Subcutaneous abdominal adipose tissue (tissue), 5 donors: ENCODE data around the gene TBC1D2B.
"Not testable (repeated sequence)": the region's sequence is repeated elsewhere in the genome, so short reads cannot be mapped to it uniquely, and the experiment has no call there.

ENCODE experiments used
- H3K27ac ChIP-seq: one replicate; pipeline ENCODE4 v1.7.0; 2013; ENCODE audit warnings: low read depth, mild to moderate bottlenecking, inconsistent platforms, low read length, moderate library complexity
- H3K27me3 ChIP-seq, 5 donors: one replicate each; pipeline ENCODE4 v1.7.0; 2013; ENCODE audit warnings: low read length in 5 of 5, inconsistent platforms in 1 of 5; ENCODE audit not compliant: control insufficient read depth in 5 of 5, insufficient read depth in 4 of 5
- H3K36me3 ChIP-seq, 5 donors: one replicate each; pipeline ENCODE4 v1.7.0; 2013; ENCODE audit warnings: low read length in 5 of 5; ENCODE audit not compliant: control insufficient read depth in 5 of 5, insufficient read depth in 5 of 5
- H3K4me1 ChIP-seq, 5 donors: one replicate each; pipeline ENCODE4 v1.7.0; 2013; ENCODE audit warnings: low read length in 5 of 5, mild to moderate bottlenecking in 3 of 5, moderate library complexity in 1 of 5; ENCODE audit not compliant: control insufficient read depth in 5 of 5, insufficient read depth in 5 of 5
- H3K4me3 ChIP-seq, 5 donors: one replicate each; pipeline ENCODE4 v1.7.0; 2013; ENCODE audit warnings: low read length in 5 of 5, low read depth in 1 of 5
- H3K9ac ChIP-seq, 5 donors: one replicate each; pipeline ENCODE4 v1.7.0; 2013; ENCODE audit warnings: low read length in 5 of 5, mild to moderate bottlenecking in 4 of 5, moderate library complexity in 3 of 5
- H3K9me3 ChIP-seq, 5 donors: one replicate each; pipeline ENCODE4 v1.7.0; 2013; ENCODE audit warnings: low read length in 5 of 5; ENCODE audit not compliant: control insufficient read depth in 5 of 5
- donor health status: healthy.
- donor health status: healthy.
- donor health status: healthy.
- donor health status: healthy.
- donor health status: healthy.

TBC1D2B gene

DNA sequence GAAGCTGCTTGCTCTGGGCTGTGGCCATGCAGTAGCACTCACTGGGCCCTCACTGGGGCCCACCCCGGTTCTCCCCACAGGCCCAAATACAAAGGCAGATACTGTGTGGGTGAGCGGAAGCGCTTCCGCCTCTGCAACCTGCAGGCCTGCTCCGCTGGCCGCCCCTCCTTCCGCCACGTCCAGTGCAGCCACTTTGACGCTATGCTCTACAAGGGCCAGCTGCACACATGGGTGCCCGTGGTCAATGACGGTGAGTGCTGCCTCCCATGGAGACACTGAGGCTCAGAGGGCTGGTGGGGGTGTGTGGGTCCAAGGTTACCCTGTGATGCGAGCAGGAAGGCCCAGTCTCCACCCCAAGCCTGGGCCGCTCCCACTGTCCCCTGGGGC lies 98.8 kb downstream of the TBC1D2B start:
- not testable (repeated sequence) for H3K36me3 ChIP-seq, H3K27me3 ChIP-seq
- peaks cover 0 to 24% (median 19%) of the 10 kb centered on the region in 5 donors for H3K4me1 ChIP-seq

DNA sequence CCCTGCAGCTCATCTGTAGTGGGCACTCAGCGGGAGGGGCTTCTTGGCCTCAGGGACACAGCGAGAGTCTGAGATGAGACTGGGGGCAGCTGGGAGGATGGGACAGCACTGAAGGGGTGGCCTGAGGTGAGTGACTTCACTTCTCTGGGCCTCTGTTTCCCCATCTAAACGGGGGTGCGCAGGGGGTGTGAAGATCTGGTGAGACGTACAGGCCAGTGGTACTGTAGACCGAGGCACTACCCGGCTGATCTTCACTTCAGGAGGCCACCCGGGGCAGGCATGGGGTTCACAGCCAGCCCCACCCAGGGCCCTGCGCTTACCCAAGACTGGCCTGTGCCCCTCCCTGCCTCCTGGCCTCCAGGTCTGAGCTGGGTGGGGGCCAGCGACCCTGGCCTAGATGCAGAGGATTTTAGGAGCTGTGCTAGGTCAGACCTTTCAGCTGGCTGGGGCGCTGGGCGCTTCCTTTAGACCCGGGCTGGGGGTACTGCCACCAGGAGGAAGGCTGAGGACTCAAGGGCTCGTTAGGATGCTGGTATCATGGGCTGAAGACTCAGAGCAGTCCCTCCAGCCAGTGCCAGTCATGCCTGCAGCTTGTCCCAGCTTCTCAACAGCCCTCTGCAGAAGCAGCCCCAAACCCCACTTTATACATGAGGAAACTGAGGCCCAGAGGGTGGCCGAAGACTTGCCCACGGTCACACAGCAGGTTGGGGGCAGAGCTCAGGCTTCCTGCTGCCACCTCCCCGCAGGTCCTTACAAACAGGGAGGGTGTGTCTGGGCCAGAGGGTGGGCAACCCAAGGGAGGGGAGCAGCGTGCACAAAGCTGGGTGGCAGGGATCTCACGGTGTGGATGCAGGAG lies 99.4 kb downstream of the TBC1D2B start:
- not testable (repeated sequence) for H3K9ac ChIP-seq, H3K4me3 ChIP-seq, H3K36me3 ChIP-seq, H3K27me3 ChIP-seq, H3K27ac ChIP-seq, H3K9me3 ChIP-seq
- H3K4me1 ChIP-seq: peaks cover 0 to 24% (median 21%) of the 10 kb centered on the region in 5 donors

More for the DNA sequence above, 98.8 kb downstream of the TBC1D2B start:
- H3K9ac ChIP-seq, H3K27ac ChIP-seq, H3K9me3 ChIP-seq, H3K4me3 ChIP-seq: not testable (repeated sequence)

DNA sequence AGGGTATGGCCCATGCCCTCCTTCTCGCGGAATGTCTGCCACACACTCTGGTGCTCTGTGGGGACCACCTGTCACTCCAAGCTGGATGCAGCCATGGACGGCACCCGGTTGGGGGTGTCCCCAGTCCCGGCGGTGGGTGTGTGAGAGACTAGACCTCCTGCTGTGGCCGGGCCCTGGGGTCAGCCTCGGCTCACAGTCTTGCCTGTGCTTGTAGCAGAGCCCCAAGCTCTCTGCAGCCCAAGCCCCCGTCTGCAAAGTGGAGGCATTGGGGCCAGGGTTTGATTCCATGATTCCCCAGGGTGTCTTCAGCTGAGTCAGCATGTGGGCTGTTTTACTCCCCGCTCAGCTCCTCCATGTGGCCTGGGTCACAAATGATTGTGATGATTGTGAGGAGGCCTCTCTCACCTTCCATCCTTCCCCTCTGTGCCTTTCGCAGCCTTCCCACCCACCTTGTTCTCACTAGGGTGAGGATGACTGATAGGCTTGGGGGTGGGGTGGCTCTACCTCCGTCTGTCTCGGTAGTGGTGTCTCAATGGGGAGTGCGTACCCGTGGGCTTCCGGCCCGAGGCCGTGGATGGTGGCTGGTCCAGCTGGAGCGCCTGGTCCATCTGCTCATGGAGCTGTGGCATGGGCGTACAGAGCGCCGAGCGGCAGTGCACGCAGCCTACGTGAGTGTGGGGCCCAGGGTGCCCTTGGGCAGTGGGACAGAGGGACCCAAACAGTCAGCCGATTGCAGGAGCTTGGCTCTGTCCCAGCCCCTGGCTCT lies 100.6 kb downstream of the TBC1D2B start:
- not testable (repeated sequence) for H3K9ac ChIP-seq, H3K27ac ChIP-seq, H3K27me3 ChIP-seq, H3K9me3 ChIP-seq, H3K4me3 ChIP-seq, H3K36me3 ChIP-seq
- H3K4me1 ChIP-seq: peaks cover 0 to 28% (median 24%) of the 10 kb centered on the region in 5 donors

DNA sequence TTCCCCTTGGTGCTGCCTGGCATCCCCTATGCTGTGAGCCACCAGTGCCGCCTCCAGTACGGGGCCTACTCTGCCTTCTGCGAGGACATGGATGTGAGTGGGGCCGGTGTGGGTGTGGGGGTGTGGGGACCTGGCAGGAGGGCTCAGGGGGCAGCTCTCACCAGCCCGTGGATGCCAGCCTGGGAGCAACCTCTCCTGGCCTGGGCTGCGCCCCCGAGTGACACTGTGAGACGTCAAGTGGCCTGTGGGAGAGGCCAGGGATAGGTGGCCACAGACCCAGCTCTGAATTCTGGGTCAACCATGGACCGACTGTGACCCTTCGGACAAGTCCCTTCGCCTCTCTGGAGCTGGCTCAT lies 101.4 kb downstream of the TBC1D2B start:
- not testable (repeated sequence) for H3K4me3 ChIP-seq, H3K9me3 ChIP-seq, H3K27ac ChIP-seq, H3K36me3 ChIP-seq, H3K9ac ChIP-seq, H3K27me3 ChIP-seq
- H3K4me1 ChIP-seq: peaks cover 0 to 31% (median 25%) of the 10 kb centered on the region in 5 donors

DNA sequence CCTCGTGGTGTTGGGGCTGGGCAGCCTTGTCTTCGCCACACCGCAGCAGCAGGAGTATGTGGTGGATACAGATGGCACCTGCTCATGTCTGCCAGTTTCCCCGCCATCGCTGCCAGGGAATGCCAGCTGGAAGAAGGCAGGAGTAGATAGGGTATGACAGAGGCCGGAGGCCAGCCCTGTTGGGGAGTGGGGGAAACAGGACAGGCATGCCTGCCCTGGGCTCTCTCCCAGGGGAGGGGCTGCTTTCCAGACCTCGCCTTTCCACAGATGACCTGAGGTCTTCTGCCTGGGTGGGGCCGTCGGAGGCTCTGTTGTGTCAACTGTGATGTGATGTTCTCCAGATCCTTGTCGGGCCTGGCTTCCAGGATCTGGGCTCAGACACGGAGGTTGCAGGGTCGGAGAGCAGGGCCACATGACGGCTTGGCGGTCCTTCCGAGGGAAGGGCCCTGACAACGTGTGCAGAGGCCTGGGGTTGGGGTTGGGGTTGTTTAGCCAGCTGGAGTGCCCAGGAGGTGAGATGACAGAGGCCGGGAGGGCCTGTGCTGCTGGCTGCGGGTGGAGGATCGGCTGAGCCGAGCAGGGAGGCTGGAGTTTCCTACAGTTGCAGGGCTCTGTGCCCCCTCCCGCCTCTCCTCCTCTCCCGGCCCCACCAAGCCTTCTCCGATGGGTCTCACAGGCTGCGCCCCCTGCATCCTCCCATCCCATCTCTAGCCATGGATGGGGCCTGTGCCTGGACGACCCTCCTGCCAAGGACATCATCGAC lies 102.0 kb downstream of the TBC1D2B start:
- Histone ChIP-seq H3K9ac (no peak overlapping the region), H3K4me3 (no peak overlapping the region), H3K27me3 (no peaks in the 10 kb centered on the region), H3K4me1 (peaks cover 0 to 31% (median 25%) of the 10 kb centered on the region in 5 donors), H3K9me3 (no peaks in the 10 kb centered on the region), H3K27ac (no peak overlapping the region), H3K36me3 (no peaks in the 10 kb centered on the region)

GRCh38 chr15:77974416-77975331 lies 102.8 kb downstream of the TBC1D2B start:
- H3K27me3 ChIP-seq: no peaks in the 10 kb centered on the region
- H3K4me1 ChIP-seq: peaks cover 0 to 31% (median 27%) of the 10 kb centered on the region in 5 donors
- H3K27ac ChIP-seq: no peak overlapping the region
- H3K36me3 ChIP-seq: no peaks in the 10 kb centered on the region
- no peak overlapping the region for H3K9ac ChIP-seq
- H3K4me3 ChIP-seq: no peak overlapping the region
- H3K9me3 ChIP-seq: no peaks in the 10 kb centered on the region

- Histone ChIP-seq H3K4me3 (no peak overlapping the region), H3K36me3 (no peaks in the 10 kb centered on the region), H3K27me3 (no peaks in the 10 kb centered on the region), H3K9ac (no peak overlapping the region), H3K9me3 (no peaks in the 10 kb centered on the region), H3K4me1 (peaks cover 0 to 31% (median 27%) of the 10 kb centered on the region in 5 donors), H3K27ac (peak overlapping the region; percentile 41)
Measured at GRCh38 chr15:77974098-77974414, 103.5 kb downstream of the TBC1D2B start.

GRCh38 chr15:77973273-77974097 lies 104.0 kb downstream of the TBC1D2B start:
- peak overlapping the region; percentile 41 for H3K27ac ChIP-seq
- H3K4me1 ChIP-seq: peaks cover 0 to 31% (median 27%) of the 10 kb centered on the region in 5 donors
- not testable (repeated sequence) for H3K9me3 ChIP-seq, H3K4me3 ChIP-seq, H3K27me3 ChIP-seq, H3K36me3 ChIP-seq, H3K9ac ChIP-seq

GRCh38 chr15:77972706-77973105 lies 104.8 kb downstream of the TBC1D2B start:
- H3K27ac ChIP-seq, H3K9me3 ChIP-seq, H3K27me3 ChIP-seq, H3K9ac ChIP-seq, H3K4me3 ChIP-seq, H3K36me3 ChIP-seq: not testable (repeated sequence)
- H3K4me1 ChIP-seq: peaks cover 0 to 34% (median 27%) of the 10 kb centered on the region in 5 donors
